ENCODE results near the gene MPZL3.

- TF ChIP-seq EZH2 (IDR thresholded peaks at IDR 0.05; ENCODE audit: low read length) (no peak), CTCF (optimal IDR thresholded peaks at IDR 0.05 in 1 of 3, IDR thresholded peaks at IDR 0.05 in 1 of 3, conservative IDR thresholded peaks at IDR 0.05 in 1 of 3; ENCODE audit: extremely low read depth in 1 of 3, insufficient read depth in 2 of 3, low read length in 3 of 3) (no peak)
Measured at GRCh38 chr11:118194835-118195627, 57.1 kb downstream of the MPZL3 start.

All from keratinocyte (primary cell).